GM18873 (cell line): ENCODE results near the gene CFAP221.

Experiments
- ATAC-seq: cut with Tn5 transposase; IDR thresholded peaks from one replicate; pipeline ENCODE4 v1.9.1; 2021; ENCODE audit warnings: mild to moderate bottlenecking, moderate library complexity, moderate number of reproducible peaks; ENCODE audit not compliant: unreplicated experiment, low FRiP score

CFAP221 gene

GRCh38 chr2:119544075-119544938 is at the start of gene CFAP221:
Gene CFAP221, plus strand, starts transcription at chr2:119544449. Its CDS starts 1,683 bp downstream, at chr2:119546132.
- peak; percentile 52 for ATAC-seq

- ATAC-seq, result no peak
Measured at GRCh38 chr2:119495948-119496347, 48.3 kb upstream of the CFAP221 start.

GRCh38 chr2:119496682-119497081 is 47.6 kb upstream of the CFAP221 start:
- ATAC-seq, result no peak

DNA sequence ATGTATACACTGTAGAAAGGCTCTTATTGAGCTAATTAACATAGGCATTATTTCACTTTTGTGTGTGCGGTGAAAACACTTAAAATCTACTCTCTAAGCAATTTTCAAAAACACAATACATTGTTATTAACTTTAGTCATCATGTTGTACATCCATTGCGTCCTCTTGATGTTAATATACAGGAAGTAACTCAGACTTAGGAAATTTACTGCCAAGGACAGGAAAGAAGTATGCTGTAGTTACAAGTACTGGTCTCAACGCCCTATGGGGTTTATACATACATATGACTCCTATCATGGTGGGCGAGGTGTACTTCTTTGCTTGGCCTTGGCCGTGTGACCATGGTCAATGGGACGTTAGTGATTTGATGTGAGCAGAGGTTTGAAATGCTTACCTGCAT is 35.5 kb upstream of the CFAP221 start:
- no peak for ATAC-seq

DNA sequence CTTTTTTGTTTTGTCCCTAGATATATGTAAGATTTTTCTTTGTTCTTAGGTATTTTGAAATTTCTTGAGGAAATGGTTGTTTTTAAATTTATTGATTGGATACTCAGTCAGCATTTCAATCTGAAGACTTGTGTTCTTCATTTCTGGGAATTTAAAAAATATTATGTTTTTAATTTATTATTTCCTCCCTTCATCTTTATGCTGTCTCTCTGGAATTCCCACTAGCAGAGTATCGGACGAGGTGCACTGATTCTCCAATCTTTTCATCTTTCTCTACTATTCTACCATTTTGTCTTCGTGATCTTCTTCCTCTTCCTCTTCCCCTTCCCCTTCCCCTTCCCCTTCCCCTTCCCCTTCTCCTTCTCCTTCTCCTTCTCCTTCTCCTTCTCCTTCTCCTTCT is 32.3 kb upstream of the CFAP221 start:
- no peak for ATAC-seq

GRCh38 chr2:119512946-119513345 is 31.3 kb upstream of the CFAP221 start:
- no peak for ATAC-seq

GRCh38 chr2:119513832-119514231 is 30.4 kb upstream of the CFAP221 start:
- no peak for ATAC-seq

DNA sequence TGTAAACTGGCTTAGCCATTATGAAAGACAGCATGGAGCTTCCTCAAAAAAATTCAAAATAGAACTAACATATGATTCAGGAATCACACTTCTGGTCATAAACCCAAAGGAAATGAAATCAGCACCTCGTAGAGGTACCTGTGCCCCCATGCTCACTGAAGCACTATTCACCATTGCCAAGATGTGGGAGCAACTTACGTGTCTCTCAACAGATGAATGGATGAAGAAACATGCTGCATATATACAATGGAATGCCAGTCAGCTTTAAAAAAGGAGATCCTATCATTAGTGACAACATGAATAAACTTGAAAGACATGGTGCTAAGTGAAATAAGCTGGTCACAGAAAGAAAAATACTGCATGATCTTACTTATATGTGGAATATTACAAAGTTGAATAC is 28.1 kb upstream of the CFAP221 start:
- ATAC-seq, result no peak

DNA sequence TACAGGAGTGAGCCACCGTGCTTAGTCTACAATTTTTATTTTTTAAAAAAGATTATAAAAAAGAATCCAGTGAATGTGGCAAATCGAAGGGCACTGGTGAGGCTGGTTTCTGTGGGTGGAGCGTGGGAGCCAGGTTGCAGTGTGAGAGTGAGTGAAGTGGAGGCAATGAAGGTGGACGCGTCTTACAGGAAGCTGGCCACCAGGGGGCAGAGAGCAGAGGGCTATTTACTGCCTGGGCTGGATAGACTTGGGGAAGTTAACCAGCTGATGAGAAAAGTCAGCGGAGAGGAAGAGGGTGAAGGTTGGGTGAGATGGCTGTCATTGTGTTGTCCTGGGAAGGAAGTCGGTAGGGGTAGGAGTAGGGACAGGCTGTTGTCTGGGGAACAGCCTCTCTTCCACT is 26.8 kb upstream of the CFAP221 start:
- ATAC-seq, result no peak

DNA sequence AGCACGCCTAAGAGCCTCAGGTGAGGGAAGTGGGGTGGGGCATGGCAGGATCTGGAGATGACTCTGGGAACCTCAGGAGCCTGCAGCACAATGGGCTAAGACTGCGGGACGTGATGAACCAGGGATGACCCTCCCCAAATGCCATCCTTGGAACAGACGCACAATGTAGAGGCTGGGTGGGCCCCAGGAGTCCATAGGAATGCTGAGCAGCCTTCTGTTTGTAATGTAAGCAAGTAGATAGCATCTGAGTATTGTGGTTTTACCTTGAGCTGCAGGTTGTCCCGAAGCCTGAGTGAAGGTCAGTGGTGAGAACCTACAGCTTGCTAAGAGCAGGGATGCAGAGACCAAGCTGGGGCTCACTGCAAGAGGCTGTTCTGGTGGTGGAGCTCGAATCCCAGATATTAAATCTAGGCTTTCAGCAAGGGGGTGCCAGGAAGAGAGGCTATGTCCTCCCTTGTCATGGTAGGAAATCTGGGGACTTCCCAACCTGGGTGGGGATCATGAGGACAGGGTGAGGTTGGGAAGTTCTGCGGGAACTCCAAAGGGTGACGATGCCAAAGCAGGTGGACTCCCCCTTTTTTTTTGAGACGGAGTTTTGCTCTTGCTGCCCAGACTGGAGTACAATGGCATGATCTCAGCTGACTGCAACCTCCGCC is 25.7 kb upstream of the CFAP221 start:
- no peak for ATAC-seq

DNA sequence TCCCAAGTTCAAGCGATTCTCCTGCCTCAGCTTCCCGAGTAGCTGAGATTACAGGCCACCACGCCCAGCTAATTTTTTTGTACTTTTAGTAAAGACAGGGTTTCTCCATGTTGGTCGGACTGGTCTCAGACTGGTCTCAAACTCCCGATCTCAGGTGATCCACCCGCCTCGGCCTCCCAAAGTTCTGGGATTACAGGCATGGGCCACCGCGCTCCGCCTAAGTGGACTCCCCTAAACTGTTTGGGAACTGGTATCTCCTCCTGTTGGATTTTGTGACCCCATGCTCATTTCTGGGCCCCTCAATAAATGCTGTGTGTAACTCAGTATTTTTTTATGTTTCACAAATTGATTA is 25.2 kb upstream of the CFAP221 start:
- ATAC-seq, result no peak

DNA sequence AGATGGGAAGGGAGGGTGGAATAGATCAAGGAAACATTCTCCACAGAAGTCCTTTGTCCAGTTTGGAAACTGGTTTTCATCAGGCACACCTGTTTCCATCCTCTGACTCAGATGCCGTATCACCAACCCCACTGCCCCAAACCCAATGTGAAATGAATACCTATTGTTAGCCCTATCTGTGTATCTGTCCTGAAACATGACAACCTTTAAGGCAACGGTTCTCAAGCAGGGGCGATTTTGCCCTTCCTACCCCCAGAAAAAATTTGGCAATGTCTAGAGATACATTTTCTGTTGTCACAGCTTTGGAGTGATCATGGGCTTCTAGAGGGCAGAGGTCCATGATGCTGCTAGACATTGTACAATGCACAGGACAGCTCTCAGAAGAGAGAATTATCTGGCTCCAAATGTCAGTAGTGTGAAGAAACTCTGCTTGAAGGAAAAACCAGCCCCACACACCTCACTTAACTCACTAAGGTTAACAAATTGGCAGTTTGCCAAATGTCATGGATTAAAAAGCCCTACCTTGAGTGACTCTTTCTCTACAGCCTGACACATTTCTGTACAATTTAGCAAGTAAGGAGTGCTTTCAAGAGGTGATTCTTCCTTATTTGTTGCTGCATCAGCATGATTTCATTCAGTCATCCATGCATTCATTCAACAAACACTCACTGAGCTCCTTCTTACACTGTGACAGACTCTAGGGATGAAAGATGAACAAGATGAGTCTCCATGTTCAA is 23.4 kb upstream of the CFAP221 start:
- ATAC-seq, result no peak

DNA sequence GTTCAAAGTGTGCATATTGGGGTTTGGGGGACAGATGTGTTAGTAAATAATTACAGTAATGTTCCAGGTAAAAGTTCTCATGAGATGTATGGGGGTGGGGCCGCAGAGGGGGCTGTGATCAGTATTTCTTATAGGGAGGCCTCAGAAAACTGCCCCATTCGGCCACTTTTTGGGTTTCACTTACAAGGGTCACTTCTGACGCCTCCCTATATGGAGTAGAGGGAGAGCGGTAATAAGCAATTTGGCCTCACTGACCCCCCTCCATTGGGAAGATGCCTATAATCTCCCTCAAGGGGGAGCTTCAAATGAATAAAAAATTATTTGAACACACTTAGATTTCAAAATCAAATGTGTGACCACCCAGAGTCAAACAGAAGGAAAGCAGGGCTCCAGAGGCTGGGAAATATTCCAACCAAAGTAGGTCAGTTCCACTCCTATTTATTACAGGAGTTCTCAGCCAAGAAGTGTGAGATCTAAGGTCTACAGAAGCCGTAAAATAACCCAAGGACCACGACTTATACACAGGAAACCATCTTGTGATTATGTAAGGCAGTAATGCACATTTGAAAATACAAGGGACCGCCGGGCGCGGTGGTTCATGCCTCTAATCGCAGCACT is 22.7 kb upstream of the CFAP221 start:
- ATAC-seq, result no peak

DNA sequence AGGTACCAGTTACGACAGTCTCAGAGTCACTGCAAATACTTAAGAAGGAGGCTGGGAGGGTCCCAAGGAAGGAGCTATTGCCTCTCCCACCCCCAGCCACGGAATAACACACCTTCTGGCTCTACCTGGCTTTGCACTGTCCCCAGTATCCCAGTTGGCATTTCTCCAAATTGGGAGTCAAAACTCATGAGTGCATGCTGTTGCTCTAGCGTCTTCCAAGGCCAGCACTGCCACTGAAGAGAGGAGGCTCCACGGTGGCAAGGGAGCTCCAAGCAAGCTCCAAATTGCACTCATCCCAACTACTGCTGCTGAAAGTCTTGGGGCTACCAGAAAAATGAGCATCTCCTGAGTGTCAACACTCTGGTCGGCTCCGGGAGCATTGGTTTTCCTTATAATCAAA is 21.6 kb upstream of the CFAP221 start:
- no peak for ATAC-seq

DNA sequence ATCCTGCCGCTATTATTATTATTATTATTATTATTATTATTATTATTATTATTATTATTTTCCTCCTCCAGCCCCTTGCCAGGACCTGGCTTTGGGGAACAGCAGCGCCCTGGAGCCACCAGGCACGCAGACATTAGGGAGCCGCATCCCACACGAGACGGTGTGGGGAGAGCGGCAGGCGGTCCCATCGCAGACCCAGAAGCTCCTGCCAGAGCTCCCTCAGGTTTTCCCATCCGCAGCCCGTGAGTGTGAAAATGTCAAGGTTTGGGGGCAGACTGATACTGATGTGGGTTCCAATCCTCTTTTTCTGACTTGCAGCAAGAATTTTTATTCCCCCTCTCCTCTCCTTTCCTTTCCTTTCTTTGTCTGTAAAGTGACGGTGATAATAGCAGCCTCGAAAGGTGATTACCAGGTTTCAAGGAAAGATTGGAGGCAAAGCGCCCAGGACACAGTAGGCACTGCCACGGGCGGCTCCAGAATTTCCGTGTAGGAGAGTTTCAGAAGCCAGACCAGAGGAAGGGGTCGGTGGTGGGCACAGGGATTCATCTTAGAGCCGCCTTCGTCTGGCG is 20.8 kb upstream of the CFAP221 start:
- ATAC-seq, result no peak

DNA sequence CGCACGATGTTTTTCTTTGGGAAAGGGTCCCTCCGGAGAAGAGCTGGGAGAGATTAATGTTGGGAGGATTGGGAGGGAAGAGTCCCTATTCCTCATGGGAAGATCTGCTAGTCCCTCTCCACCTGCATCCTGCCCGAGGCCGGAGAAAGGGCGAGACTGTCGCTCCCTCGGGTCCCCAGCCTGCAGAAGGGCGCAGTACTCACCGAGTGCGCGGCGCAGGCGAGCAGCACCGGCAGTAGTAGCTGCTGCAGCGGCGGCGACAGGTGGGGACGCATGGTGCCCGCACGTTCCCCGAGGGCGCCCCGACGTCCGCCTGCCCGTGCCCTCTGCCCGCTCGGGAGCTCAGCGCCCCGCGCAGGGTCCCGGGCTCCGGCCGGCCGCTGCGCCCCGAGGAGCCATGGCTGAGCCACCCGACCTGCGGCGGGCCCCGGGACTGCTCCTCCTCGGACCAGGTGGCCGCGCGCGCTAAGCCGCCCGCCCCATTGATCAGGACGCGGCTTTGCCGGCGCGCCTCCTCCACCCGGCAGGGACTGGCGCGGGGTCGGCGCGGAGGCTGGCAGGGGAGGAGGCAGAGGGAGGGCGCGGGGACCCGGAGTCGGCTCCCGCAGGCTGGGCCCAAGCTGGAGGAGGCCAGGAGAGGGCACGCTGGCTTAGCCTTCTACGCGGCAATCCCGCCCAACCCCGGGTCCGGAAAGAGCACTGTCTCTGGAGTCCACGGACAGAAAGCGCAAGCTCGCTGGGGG is 20.1 kb upstream of the CFAP221 start, which contains the start of gene SCTR:
SCTR (minus strand) TSS at position 532 of the 743 bp plus-strand sequence; CDS start at position 275, 257 bp downstream.
- no peak for ATAC-seq

DNA sequence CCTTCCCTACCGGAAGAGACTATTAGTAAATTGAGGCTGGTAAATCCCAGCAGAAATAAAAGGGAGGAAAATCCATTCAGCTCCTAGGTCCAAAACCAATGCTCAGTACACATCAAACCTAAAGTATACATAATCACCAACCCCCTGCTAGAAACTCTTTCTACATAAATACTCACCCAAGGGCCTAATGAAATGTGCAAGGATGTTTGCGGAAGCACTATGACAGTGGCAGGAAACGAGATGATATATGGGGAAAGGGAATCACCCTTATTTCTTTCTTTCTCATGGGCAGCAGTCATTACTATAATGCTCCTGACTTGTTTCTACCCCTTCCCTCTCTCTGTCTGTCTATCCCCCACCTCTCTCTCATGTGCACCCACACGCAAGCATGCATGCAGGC is 18.6 kb upstream of the CFAP221 start:
- ATAC-seq, result no peak

DNA sequence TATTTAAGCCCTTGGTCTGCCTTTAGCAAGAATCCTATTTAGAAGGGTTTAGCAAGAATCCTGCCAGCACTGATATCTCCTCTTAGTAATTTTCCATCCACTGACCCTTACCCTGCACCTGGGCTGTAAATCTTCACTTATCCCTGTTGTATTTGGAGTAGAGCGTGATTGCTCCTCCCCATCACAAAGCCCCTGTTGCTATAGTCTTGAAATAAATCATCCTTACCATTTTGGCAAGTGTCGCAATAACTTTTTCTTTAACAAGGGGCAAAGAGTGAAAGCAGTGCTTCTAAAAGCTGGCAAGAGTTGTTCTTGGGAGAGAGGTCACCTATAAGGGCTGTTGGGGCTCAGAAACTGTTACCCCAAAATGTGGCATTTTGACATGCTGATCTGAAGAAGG is 16.2 kb upstream of the CFAP221 start:
- ATAC-seq, result no peak

DNA sequence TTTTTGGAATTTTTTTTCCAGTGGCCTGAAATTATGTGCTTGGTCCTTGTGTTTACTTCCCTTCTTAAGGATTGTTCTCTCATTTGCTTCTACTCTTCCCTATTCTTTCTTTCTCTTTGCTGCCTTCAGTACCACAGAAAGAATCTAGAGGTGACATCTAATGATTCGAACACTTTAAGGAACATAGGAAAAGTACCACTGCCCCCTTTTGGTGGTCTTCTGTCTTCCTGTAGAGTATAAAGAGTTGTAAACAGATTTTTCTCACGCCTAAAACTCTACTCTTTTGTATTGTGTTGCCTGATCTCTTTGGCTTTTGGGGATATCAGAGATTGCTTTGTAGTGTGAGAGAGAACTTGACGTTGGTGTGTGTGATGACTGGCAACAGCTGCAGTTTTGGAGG is 13.0 kb upstream of the CFAP221 start:
- no peak for ATAC-seq

DNA sequence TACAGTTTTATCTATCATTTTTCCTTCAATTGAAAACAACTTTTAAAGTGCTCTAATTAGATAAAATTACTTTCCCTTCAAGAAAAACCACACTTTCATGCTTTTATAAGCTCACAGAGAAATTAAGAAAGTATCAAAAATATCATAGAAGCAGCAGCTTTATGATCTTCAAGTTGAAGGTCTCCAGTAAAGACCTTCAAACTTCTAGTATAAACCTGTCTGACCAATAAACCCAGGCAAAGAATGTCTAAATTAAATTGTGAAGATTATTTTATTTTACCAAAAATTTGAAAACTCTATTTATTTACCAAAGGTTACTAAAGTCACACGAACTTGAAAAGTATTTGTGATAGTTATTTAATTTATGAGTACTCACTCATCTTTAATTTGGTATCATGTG is 10.7 kb upstream of the CFAP221 start:
- ATAC-seq, result no peak
